HepG2 (cell line): ENCODE measurements around the gene XPC. TPM values are rescaled to one million over a fixed set of nuclear protein-coding genes. Genes with fewer than 3 reads are reported as not detected.

Experiments used
- KLF16 ChIP-seq, 2 experiments: sonication (generic) in 1 of 2; formaldehyde crosslinking in 1 of 2; IDR thresholded peaks; 2 replicates each; pipeline versions ENCODE4 v1.6.1 to v1.8.0; 2016 to 2023; ENCODE audit warnings: missing genetic modification reagents in 2 of 2, missing compliant biosample characterization in 1 of 2
- NONO ChIP-seq, 2 experiments: fragments of 450-650 bp in 1 of 2; sonication (generic) in 1 of 2; formaldehyde crosslinking in 1 of 2; IDR thresholded peaks in 1 of 2; conservative IDR thresholded peaks in 1 of 2; 2 replicates each; pipeline versions ENCODE4 v1.6.1 to v1.8.0; 2017 to 2022; ENCODE audit warnings: mild to moderate bottlenecking in 1 of 2, missing genetic modification reagents in 1 of 2, moderate library complexity in 1 of 2
- PHF8 ChIP-seq: sonication (generic); formaldehyde crosslinking; IDR thresholded peaks from 2 replicates; pipeline ENCODE4 v1.5.0; 2020; ENCODE audit warnings: missing genetic modification reagents
- ZFYVE20 ChIP-seq: sonication (generic); formaldehyde crosslinking; IDR thresholded peaks from 2 replicates; pipeline ENCODE4 v1.8.0; 2023; ENCODE audit warnings: low read depth, mild to moderate bottlenecking, moderate library complexity, missing genetic modification reagents, borderline replicate concordance
- ZNF136 ChIP-seq: sonication (generic); formaldehyde crosslinking; IDR thresholded peaks from 2 replicates; pipeline ENCODE4 v1.8.1; 2022; ENCODE audit warnings: low read depth, mild to moderate bottlenecking, moderate library complexity, missing genetic modification reagents
- ZNF225 ChIP-seq: sonication (generic); formaldehyde crosslinking; IDR thresholded peaks from 2 replicates; pipeline ENCODE4 v1.4.0; 2020; ENCODE audit warnings: mild to moderate bottlenecking, missing genetic modification reagents
- ZSCAN30 ChIP-seq: sonication (generic); formaldehyde crosslinking; IDR thresholded peaks from 2 replicates; pipeline ENCODE4 v1.5.0; 2020; ENCODE audit warnings: mild to moderate bottlenecking, missing genetic modification reagents
- polyA plus RNA-seq, 8 experiments: library from polyadenylated mRNA; depleted of rRNA in 3 of 8; stranded (reverse) in 7 of 8; unstranded in 1 of 8; fragments of >200 nt; fragmentation: Illumina TruSeq in 4 of 8; extraction: Trizol in 4 of 8; gene quantifications; 2 replicates each; pipeline versions ENCODE4 v1.2.1 to v1.2.3, GENCODE V29; 2011 to 2016; ENCODE audit warnings: low read depth in 4 of 8, missing spikeins in 1 of 8, mixed read lengths in 1 of 8; ENCODE audit not compliant: insufficient read depth in 1 of 8
- total RNA-seq, 5 experiments: library from RNA; depleted of rRNA; stranded (reverse); fragments of >200 nt; fragmentation: Illumina TruSeq; extraction: Trizol; gene quantifications; 2 replicates each; pipeline ENCODE4 v1.2.3, GENCODE V29; 2016; ENCODE audit warnings: low read depth in 1 of 5
- TF ChIP-seq, protein P1 (sequence below): sonication (generic); formaldehyde crosslinking; IDR thresholded peaks from 2 replicates; pipeline ENCODE4 v1.4.0; 2020; ENCODE audit warnings: missing genetic modification reagents, mild to moderate bottlenecking, borderline replicate concordance
- TF ChIP-seq, protein P2 (sequence below): sonication (generic); formaldehyde crosslinking; IDR thresholded peaks from 2 replicates; pipeline ENCODE4 v1.5.1; 2020; ENCODE audit warnings: missing genetic modification reagents, mild to moderate bottlenecking, borderline replicate concordance
- TF ChIP-seq, protein P3 (sequence below): sonication (generic); formaldehyde crosslinking; IDR thresholded peaks from 2 replicates; pipeline ENCODE4 v1.8.1; 2022; ENCODE audit warnings: mild to moderate bottlenecking, missing genetic modification reagents
- TF ChIP-seq, protein P4 (sequence below): IDR thresholded peaks from 2 replicates; pipeline ENCODE4 v1.6.1; 2012; ENCODE audit warnings: inconsistent platforms
- TF ChIP-seq, protein P5 (sequence below): sonication (generic); formaldehyde crosslinking; IDR thresholded peaks from 2 replicates; pipeline ENCODE4 v1.8.0; 2022; ENCODE audit warnings: mild to moderate bottlenecking, missing genetic modification reagents, borderline replicate concordance
- TF ChIP-seq, protein P6 (sequence below): sonication (generic); formaldehyde crosslinking; IDR thresholded peaks from 2 replicates; pipeline ENCODE4 v1.4.0; 2020; ENCODE audit warnings: mild to moderate bottlenecking, missing genetic modification reagents
- TF ChIP-seq, protein P7 (sequence below): sonication (generic); formaldehyde crosslinking; IDR thresholded peaks from 2 replicates; pipeline ENCODE4 v1.5.0; 2020; ENCODE audit warnings: missing genetic modification reagents, mild to moderate bottlenecking, borderline replicate concordance
- TF ChIP-seq, protein P8 (sequence below): IDR thresholded peaks from 2 replicates; pipeline ENCODE4 v1.6.1; 2016; ENCODE audit warnings: missing genetic modification reagents, missing compliant biosample characterization

XPC gene
- total and polyA plus RNA-seq, 2 of the 13 experiments (the other 11 are each of a cell fraction or from before 2014, with no cell fraction given): 9.4 to 24.1 TPM

DNA sequence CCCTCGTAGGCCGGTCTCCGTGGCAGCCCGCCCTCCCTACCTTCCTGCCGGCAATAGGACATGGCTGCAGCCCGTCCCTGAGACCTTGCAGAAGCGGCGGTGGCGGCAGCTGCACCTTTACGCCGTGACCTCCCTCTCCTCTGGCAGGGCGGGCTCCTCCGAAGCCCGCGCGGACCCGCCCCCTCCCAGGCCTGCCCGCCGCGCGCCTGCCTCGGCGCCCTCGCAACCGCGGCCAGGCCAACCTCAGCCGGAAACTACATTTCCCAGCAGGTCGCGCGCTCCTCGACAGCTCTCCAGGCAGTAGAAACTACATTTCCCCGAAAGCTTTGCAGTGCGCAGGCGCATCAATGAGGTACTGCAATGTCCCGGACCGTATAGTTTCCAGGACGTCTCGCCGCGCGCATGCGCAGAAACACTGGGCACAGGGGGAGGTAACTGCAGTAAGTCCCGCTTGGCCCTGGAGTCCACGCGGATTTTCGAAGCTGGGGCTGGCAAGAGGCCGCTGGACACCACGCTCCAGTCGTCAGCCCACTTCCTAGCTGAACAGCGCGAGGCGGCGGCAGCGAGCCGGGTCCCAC is 53.7 kb downstream of the XPC start, which contains the start of the genes CHCHD4 and TMEM43 (continued):
- TF ChIP-seq, protein P1, sequence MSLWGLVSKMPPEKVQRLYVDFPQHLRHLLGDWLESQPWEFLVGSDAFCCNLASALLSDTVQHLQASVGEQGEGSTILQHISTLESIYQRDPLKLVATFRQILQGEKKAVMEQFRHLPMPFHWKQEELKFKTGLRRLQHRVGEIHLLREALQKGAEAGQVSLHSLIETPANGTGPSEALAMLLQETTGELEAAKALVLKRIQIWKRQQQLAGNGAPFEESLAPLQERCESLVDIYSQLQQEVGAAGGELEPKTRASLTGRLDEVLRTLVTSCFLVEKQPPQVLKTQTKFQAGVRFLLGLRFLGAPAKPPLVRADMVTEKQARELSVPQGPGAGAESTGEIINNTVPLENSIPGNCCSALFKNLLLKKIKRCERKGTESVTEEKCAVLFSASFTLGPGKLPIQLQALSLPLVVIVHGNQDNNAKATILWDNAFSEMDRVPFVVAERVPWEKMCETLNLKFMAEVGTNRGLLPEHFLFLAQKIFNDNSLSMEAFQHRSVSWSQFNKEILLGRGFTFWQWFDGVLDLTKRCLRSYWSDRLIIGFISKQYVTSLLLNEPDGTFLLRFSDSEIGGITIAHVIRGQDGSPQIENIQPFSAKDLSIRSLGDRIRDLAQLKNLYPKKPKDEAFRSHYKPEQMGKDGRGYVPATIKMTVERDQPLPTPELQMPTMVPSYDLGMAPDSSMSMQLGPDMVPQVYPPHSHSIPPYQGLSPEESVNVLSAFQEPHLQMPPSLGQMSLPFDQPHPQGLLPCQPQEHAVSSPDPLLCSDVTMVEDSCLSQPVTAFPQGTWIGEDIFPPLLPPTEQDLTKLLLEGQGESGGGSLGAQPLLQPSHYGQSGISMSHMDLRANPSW (CRISPR knock-in tag): peak; percentile 53; the same call in 1 of the 2 replicates
- no peak for TF ChIP-seq ZNF225 (CRISPR knock-in tag)
- TF ChIP-seq, protein P2, sequence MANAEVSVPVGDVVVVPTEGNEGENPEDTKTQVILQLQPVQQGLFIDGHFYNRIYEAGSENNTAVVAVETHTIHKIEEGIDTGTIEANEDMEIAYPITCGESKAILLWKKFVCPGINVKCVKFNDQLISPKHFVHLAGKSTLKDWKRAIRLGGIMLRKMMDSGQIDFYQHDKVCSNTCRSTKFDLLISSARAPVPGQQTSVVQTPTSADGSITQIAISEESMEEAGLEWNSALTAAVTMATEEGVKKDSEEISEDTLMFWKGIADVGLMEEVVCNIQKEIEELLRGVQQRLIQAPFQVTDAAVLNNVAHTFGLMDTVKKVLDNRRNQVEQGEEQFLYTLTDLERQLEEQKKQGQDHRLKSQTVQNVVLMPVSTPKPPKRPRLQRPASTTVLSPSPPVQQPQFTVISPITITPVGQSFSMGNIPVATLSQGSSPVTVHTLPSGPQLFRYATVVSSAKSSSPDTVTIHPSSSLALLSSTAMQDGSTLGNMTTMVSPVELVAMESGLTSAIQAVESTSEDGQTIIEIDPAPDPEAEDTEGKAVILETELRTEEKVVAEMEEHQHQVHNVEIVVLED: peak; percentile 89
- TF ChIP-seq, protein P3, sequence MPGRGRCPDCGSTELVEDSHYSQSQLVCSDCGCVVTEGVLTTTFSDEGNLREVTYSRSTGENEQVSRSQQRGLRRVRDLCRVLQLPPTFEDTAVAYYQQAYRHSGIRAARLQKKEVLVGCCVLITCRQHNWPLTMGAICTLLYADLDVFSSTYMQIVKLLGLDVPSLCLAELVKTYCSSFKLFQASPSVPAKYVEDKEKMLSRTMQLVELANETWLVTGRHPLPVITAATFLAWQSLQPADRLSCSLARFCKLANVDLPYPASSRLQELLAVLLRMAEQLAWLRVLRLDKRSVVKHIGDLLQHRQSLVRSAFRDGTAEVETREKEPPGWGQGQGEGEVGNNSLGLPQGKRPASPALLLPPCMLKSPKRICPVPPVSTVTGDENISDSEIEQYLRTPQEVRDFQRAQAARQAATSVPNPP: 0 out of 2 replicates have a peak, but pooled peaks have one; percentile 63
- TF ChIP-seq ZNF136 (CRISPR knock-in tag): 0 out of 2 replicates have a peak, but pooled peaks have one; percentile 84
- TF ChIP-seq, protein P4, sequence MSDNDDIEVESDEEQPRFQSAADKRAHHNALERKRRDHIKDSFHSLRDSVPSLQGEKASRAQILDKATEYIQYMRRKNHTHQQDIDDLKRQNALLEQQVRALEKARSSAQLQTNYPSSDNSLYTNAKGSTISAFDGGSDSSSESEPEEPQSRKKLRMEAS: peak; percentile 65
- TF ChIP-seq, protein P5, sequence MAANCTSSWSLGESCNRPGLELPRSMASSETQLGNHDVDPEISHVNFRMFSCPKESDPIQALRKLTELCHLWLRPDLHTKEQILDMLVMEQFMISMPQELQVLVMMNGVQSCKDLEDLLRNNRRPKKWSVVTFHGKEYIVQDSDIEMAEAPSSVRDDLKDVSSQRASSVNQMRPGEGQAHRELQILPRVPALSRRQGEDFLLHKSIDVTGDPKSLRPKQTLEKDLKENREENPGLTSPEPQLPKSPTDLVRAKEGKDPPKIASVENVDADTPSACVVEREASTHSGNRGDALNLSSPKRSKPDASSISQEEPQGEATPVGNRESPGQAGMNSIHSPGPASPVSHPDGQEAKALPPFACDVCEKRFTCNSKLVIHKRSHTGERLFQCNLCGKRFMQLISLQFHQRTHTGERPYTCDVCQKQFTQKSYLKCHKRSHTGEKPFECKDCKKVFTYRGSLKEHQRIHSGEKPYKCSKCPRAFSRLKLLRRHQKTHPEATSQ (CRISPR knock-in tag): 0 out of 2 replicates have a peak, but pooled peaks have one; percentile 51
- no peak for TF ChIP-seq NONO (IDR thresholded peaks at IDR 0.05)
- TF ChIP-seq NONO (CRISPR knock-in tag; conservative IDR thresholded peaks at IDR 0.05): peak; percentile 63; the same call in 1 of the 2 replicates
- no peak for TF ChIP-seq ZFYVE20
- TF ChIP-seq, protein P6, sequence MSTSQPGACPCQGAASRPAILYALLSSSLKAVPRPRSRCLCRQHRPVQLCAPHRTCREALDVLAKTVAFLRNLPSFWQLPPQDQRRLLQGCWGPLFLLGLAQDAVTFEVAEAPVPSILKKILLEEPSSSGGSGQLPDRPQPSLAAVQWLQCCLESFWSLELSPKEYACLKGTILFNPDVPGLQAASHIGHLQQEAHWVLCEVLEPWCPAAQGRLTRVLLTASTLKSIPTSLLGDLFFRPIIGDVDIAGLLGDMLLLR (CRISPR knock-in tag): 0 out of 2 replicates have a peak, but pooled peaks have one; percentile 60
- peak; percentile 91 for TF ChIP-seq ZSCAN30 (CRISPR knock-in tag)
- TF ChIP-seq, protein P7, sequence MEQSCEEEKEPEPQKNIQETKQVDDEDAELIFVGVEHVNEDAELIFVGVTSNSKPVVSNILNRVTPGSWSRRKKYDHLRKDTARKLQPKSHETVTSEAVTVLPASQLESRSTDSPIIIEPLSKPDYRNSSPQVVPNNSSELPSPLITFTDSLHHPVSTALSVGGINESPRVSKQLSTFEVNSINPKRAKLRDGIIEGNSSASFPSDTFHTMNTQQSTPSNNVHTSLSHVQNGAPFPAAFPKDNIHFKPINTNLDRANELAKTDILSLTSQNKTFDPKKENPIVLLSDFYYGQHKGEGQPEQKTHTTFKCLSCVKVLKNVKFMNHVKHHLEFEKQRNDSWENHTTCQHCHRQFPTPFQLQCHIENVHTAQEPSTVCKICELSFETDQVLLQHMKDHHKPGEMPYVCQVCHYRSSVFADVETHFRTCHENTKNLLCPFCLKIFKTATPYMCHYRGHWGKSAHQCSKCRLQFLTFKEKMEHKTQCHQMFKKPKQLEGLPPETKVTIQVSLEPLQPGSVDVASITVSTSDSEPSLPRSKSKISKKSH (CRISPR knock-in tag): 0 out of 2 replicates have a peak, but pooled peaks have one; percentile 48
- TF ChIP-seq KLF16 (CRISPR knock-in tag; IDR thresholded peaks at IDR 0.05): peak in 1 of 2 experiments; percentile 56; a peak in 1 of 4 replicates
- TF ChIP-seq, protein P8, sequence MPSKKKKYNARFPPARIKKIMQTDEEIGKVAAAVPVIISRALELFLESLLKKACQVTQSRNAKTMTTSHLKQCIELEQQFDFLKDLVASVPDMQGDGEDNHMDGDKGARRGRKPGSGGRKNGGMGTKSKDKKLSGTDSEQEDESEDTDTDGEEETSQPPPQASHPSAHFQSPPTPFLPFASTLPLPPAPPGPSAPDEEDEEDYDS (CRISPR knock-in tag): peak; percentile 80
- TF ChIP-seq PHF8: peak; percentile 82
